GM23338 (cell line): Measurements from ENCODE around the gene NDUFB8. TPM values are rescaled to one million over a fixed set of nuclear protein-coding genes. Genes with fewer than 3 reads are reported as not detected.

Source experiments
- ATAC-seq: fragments of 200-7000 bp; cut with Tn5 transposase; 3 replicates; pipeline ENCODE4 v1.9.1; 2020
- DNase-seq: peaks from one replicate; pipeline ENCODE4 v3.0.0-alpha.2; 2015; ENCODE audit warnings: low spot score
- H2AFZ ChIP-seq: fragments of 200-600 bp; sonication (generic); 2 replicates; pipeline ENCODE4 v1.8.0; 2016; ENCODE audit warnings: antibody characterized with exemption, mild to moderate bottlenecking, moderate library complexity
- H3F3A ChIP-seq: fragments of 200-600 bp; sonication (generic); replicated peaks from 2 replicates; pipeline ENCODE4 v1.8.0; 2017; ENCODE audit warnings: antibody characterized with exemption, mixed run types, low read depth
- H3K27ac ChIP-seq: fragments of 200-600 bp; sonication (generic); 2 replicates; pipeline ENCODE4 v1.6.1; 2016; ENCODE audit warnings: low read depth
- H3K27me3 ChIP-seq: fragments of 200-600 bp; sonication (generic); 2 replicates; pipeline ENCODE4 v1.8.0; 2016; ENCODE audit warnings: mild to moderate bottlenecking, mixed run types, moderate library complexity; ENCODE audit not compliant: insufficient read depth
- H3K36me3 ChIP-seq: fragments of 200-600 bp; sonication (generic); 2 replicates; pipeline ENCODE4 v1.8.0; 2016; ENCODE audit warnings: mild to moderate bottlenecking; ENCODE audit not compliant: insufficient read depth
- H3K4me1 ChIP-seq: fragments of 200-600 bp; sonication (generic); 2 replicates; pipeline ENCODE4 v1.8.0; 2016; ENCODE audit warnings: mild to moderate bottlenecking, moderate library complexity; ENCODE audit not compliant: insufficient read depth
- H3K4me2 ChIP-seq: fragments of 200-600 bp; sonication (generic); 2 replicates; pipeline ENCODE4 v1.7.1; 2017; ENCODE audit warnings: mixed run types
- H3K4me3 ChIP-seq: fragments of 200-600 bp; sonication (generic); 2 replicates; pipeline ENCODE4 v1.6.1; 2016; ENCODE audit warnings: mixed run types
- H3K79me2 ChIP-seq: fragments of 200-600 bp; sonication (generic); replicated peaks from 2 replicates; pipeline ENCODE4 v1.8.0; 2017; ENCODE audit warnings: mild to moderate bottlenecking; ENCODE audit not compliant: insufficient read depth
- H3K9me2 ChIP-seq: fragments of 200-600 bp; sonication (generic); 2 replicates; pipeline ENCODE4 v1.8.0; 2017; ENCODE audit not compliant: insufficient read depth
- H4K20me1 ChIP-seq: fragments of 200-600 bp; sonication (generic); replicated peaks from 2 replicates; pipeline ENCODE4 v1.8.0; 2017; ENCODE audit warnings: mild to moderate bottlenecking; ENCODE audit not compliant: insufficient read depth
- H3K27ac Mint-ChIP-seq: 2 replicates; pipeline ENCODE4 v1.8.0; 2020; ENCODE audit warnings: inconsistent platforms, mild to moderate bottlenecking, moderate library complexity, mixed read lengths
- H3K27me3 Mint-ChIP-seq: 3 replicates; pipeline ENCODE4 v1.8.0; 2022; ENCODE audit warnings: low read depth, mild to moderate bottlenecking, moderate library complexity, mixed read lengths, inconsistent platforms; ENCODE audit not compliant: insufficient read depth, poor library complexity
- H3K36me3 Mint-ChIP-seq: 3 replicates; pipeline ENCODE4 v1.8.0; 2021; ENCODE audit warnings: low read depth, mild to moderate bottlenecking, inconsistent platforms, moderate library complexity, mixed read lengths
- H3K4me1 Mint-ChIP-seq: 3 replicates; pipeline ENCODE4 v1.8.0; 2020; ENCODE audit warnings: mild to moderate bottlenecking, inconsistent platforms, mixed read lengths
- H3K4me3 Mint-ChIP-seq: 3 replicates; pipeline ENCODE4 v1.8.0; 2021; ENCODE audit warnings: moderate library complexity, mild to moderate bottlenecking, inconsistent platforms, mixed read lengths
- H3K9me3 Mint-ChIP-seq: 3 replicates; pipeline ENCODE4 v1.8.0; 2020; ENCODE audit warnings: moderate library complexity, mild to moderate bottlenecking, inconsistent platforms, mixed read lengths
- CREB1 ChIP-seq: fragments of 250-450 bp; sonication (Bioruptor Pico); IDR thresholded peaks from 2 replicates; pipeline ENCODE4 v1.5.0; 2020; ENCODE audit warnings: low read depth, mild to moderate bottlenecking, moderate library complexity
- EZH2 ChIP-seq: fragments of 200-600 bp; sonication (generic); IDR thresholded peaks from one replicate; pipeline ENCODE4 v1.8.0; 2017; ENCODE audit warnings: antibody characterized with exemption, mild to moderate bottlenecking, low read depth; ENCODE audit not compliant: unreplicated experiment
- JUNB ChIP-seq: IDR thresholded peaks from one replicate; pipeline ENCODE4 v1.6.1; 2016; ENCODE audit warnings: antibody characterized with exemption; ENCODE audit not compliant: unreplicated experiment
- POLR2AphosphoS5 ChIP-seq: IDR thresholded peaks from 2 replicates; pipeline ENCODE4 v1.6.1; 2016; ENCODE audit warnings: antibody characterized with exemption, low read depth
- polyA plus RNA-seq: library from polyadenylated mRNA; unstranded; fragments of >200 nt; fragmentation: Nextera tagmentation; extraction: Ambion mirVana; gene quantifications from 2 replicates; pipeline ENCODE4 v1.2.1, GENCODE V29; 2016
- total RNA-seq: library from RNA; depleted of rRNA; stranded (reverse); fragments of >200 nt; shearing (Covaris generic); gene quantifications from 2 replicates; pipeline ENCODE4 v1.2.3, GENCODE V29; 2014
- TF ChIP-seq, protein P1 (sequence below): IDR thresholded peaks from 2 replicates; pipeline ENCODE4 v1.6.1; 2016; ENCODE audit warnings: antibody characterized with exemption
- TF ChIP-seq, protein P2 (sequence below), 2 experiments: fragments of 200-600 bp in 1 of 2; sonication (generic) in 1 of 2; conservative IDR thresholded peaks; 2 replicates each; pipeline versions ENCODE4 v1.5.1 to v1.6.1; 2016 to 2017; ENCODE audit warnings: antibody characterized with exemption in 2 of 2, low read depth in 2 of 2, mild to moderate bottlenecking in 2 of 2, moderate library complexity in 1 of 2

The NDUFB8 gene
- total and polyA plus RNA-seq, 2 experiments from 2014 or later: 131 to 464 TPM

DNA sequence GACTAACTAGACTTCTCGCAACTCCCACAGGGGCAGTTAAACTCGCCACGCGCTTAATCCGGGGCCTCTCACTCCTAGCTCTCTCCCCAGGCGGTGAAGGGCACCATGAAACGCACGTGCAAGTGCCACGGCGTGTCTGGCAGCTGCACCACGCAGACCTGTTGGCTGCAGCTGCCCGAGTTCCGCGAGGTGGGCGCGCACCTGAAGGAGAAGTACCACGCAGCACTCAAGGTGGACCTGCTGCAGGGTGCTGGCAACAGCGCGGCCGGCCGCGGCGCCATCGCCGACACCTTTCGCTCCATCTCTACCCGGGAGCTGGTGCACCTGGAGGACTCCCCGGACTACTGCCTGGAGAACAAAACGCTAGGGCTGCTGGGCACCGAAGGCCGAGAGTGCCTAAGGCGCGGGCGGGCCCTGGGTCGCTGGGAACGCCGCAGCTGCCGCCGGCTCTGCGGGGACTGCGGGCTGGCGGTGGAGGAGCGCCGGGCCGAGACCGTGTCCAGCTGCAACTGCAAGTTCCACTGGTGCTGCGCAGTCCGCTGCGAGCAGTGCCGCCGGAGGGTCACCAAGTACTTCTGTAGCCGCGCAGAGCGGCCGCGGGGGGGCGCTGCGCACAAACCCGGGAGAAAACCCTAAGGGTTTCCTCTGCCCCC lies 47.4 kb downstream of the NDUFB8 start:
- Histone ChIP-seq H3F3A (peaks cover 7% of the 10 kb centered on the region), H3K79me2 (no peaks in the 10 kb centered on the region), H3K27ac (no peak overlapping the region), H2AFZ (peak overlapping the region; percentile 84), H4K20me1 (0 out of 2 replicates have a peak, but pooled peaks cover 8% of the 10 kb centered on the region), H3K36me3 (peaks cover 3% of the 10 kb centered on the region; the same call in 1 of the 2 replicates), H3K4me1 (peaks cover 40% of the 10 kb centered on the region), H3K4me3 (peak overlapping the region; percentile 86), H3K9me2 (no peaks in the 10 kb centered on the region), H3K27me3 (peaks cover 86% of the 10 kb centered on the region), H3K4me2 (peak overlapping the region; percentile 86)
- H3K4me3 Mint-ChIP-seq: peak overlapping the region; percentile 74
- peak; percentile 57 for ATAC-seq
- H3K4me1 Mint-ChIP-seq: peaks cover 42% of the 10 kb centered on the region
- H3K36me3 Mint-ChIP-seq: peaks cover 7% of the 10 kb centered on the region; the same call in 2 of the 3 replicates
- no peaks in the 10 kb centered on the region; the same call in 2 of the 3 replicates for H3K9me3 Mint-ChIP-seq
- DNase-seq: peak; percentile 89
- TF ChIP-seq, protein P1, sequence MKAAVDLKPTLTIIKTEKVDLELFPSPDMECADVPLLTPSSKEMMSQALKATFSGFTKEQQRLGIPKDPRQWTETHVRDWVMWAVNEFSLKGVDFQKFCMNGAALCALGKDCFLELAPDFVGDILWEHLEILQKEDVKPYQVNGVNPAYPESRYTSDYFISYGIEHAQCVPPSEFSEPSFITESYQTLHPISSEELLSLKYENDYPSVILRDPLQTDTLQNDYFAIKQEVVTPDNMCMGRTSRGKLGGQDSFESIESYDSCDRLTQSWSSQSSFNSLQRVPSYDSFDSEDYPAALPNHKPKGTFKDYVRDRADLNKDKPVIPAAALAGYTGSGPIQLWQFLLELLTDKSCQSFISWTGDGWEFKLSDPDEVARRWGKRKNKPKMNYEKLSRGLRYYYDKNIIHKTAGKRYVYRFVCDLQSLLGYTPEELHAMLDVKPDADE: no peak
- TF ChIP-seq POLR2AphosphoS5 (peak; percentile 40), JUNB (no peak)
- TF ChIP-seq, protein P2, sequence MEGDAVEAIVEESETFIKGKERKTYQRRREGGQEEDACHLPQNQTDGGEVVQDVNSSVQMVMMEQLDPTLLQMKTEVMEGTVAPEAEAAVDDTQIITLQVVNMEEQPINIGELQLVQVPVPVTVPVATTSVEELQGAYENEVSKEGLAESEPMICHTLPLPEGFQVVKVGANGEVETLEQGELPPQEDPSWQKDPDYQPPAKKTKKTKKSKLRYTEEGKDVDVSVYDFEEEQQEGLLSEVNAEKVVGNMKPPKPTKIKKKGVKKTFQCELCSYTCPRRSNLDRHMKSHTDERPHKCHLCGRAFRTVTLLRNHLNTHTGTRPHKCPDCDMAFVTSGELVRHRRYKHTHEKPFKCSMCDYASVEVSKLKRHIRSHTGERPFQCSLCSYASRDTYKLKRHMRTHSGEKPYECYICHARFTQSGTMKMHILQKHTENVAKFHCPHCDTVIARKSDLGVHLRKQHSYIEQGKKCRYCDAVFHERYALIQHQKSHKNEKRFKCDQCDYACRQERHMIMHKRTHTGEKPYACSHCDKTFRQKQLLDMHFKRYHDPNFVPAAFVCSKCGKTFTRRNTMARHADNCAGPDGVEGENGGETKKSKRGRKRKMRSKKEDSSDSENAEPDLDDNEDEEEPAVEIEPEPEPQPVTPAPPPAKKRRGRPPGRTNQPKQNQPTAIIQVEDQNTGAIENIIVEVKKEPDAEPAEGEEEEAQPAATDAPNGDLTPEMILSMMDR (conservative IDR thresholded peaks at IDR 0.05; ENCODE audit: low read depth in 2 of 2): peak; percentile 80 to 87
- peaks cover 87% of the 10 kb centered on the region for H3K27me3 Mint-ChIP-seq
- H3K27ac Mint-ChIP-seq: no peak overlapping the region

DNA sequence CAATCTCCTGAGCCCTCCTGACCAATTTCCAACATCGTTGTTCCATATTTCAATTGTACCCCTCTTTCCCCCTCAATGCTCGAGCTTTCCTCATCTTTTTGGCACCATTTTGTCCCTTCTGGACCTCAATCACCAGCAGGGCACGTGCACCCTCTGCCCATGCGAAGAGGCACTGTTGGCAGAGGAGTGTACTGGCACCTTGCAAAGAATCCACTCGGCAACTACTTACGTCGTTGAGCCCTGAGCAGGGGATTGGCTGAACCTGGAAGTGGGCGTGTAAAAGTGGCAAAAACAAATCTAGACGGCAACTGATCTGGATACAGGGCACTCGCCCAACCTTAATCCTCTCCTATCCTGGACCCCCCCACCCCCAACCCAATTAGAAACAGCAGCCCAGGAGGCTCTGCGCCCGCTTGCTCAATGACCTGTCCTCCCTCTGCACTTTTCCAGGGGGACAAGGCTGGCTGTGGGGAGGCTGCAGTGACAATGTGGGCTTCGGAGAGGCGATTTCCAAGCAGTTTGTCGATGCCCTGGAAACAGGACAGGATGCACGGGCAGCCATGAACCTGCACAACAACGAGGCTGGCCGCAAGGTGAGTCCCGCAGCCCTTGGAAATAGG lies 48.1 kb downstream of the NDUFB8 start:
- 0 out of 2 replicates have a peak, but pooled peaks cover 8% of the 10 kb centered on the region for H4K20me1 ChIP-seq
- H3K36me3 Mint-ChIP-seq: peaks cover 3% of the 10 kb centered on the region; the same call in 1 of the 3 replicates
- H2AFZ ChIP-seq: peak overlapping the region; percentile 84
- H3K27ac Mint-ChIP-seq: no peak overlapping the region
- H3K27ac ChIP-seq: no peak overlapping the region
- H3K9me3 Mint-ChIP-seq: no peaks in the 10 kb centered on the region; the same call in 2 of the 3 replicates
- peaks cover 79% of the 10 kb centered on the region for H3K27me3 ChIP-seq
- peaks cover 33% of the 10 kb centered on the region for H3K4me1 ChIP-seq
- no peaks in the 10 kb centered on the region for H3K9me2 ChIP-seq
- H3K4me1 Mint-ChIP-seq: peaks cover 35% of the 10 kb centered on the region
- no peaks in the 10 kb centered on the region for H3K79me2 ChIP-seq
- H3K36me3 ChIP-seq: peaks cover 3% of the 10 kb centered on the region; the same call in 1 of the 2 replicates
- H3K4me2 ChIP-seq: peak overlapping the region; percentile 86
- H3K4me3 ChIP-seq: peak overlapping the region; percentile 86
- peak; percentile 94 for TF ChIP-seq CREB1 (CRISPR knock-in tag)
- TF ChIP-seq, protein P2 (conservative IDR thresholded peaks at IDR 0.05; ENCODE audit: low read depth in 2 of 2): no peak
- no peak for TF ChIP-seq EZH2
- H3K4me3 Mint-ChIP-seq: peak overlapping the region; percentile 74
- H3K27me3 Mint-ChIP-seq: peaks cover 80% of the 10 kb centered on the region
- DNase-seq: peak; percentile 92
- ATAC-seq: peak; percentile 69
- H3F3A ChIP-seq: peaks cover 7% of the 10 kb centered on the region
